GM23338 (cell line): ENCODE results near the gene MYLK4. TPM values are rescaled to one million over a fixed set of nuclear protein-coding genes. Genes with fewer than 3 reads are reported as not detected.

ENCODE experiments used
- ATAC-seq: fragments of 200-7000 bp; cut with Tn5 transposase; 3 replicates; pipeline ENCODE4 v1.9.1; 2020
- DNase-seq: peaks from one replicate; pipeline ENCODE4 v3.0.0-alpha.2; 2015; ENCODE audit warnings: low spot score
- H2AFZ ChIP-seq: fragments of 200-600 bp; sonication (generic); 2 replicates; pipeline ENCODE4 v1.8.0; 2016; ENCODE audit warnings: antibody characterized with exemption, mild to moderate bottlenecking, moderate library complexity
- H3F3A ChIP-seq: fragments of 200-600 bp; sonication (generic); replicated peaks from 2 replicates; pipeline ENCODE4 v1.8.0; 2017; ENCODE audit warnings: antibody characterized with exemption, mixed run types, low read depth
- H3K27ac ChIP-seq: fragments of 200-600 bp; sonication (generic); 2 replicates; pipeline ENCODE4 v1.6.1; 2016; ENCODE audit warnings: low read depth
- H3K27me3 ChIP-seq: fragments of 200-600 bp; sonication (generic); 2 replicates; pipeline ENCODE4 v1.8.0; 2016; ENCODE audit warnings: mild to moderate bottlenecking, mixed run types, moderate library complexity; ENCODE audit not compliant: insufficient read depth
- H3K36me3 ChIP-seq: fragments of 200-600 bp; sonication (generic); 2 replicates; pipeline ENCODE4 v1.8.0; 2016; ENCODE audit warnings: mild to moderate bottlenecking; ENCODE audit not compliant: insufficient read depth
- H3K4me1 ChIP-seq: fragments of 200-600 bp; sonication (generic); 2 replicates; pipeline ENCODE4 v1.8.0; 2016; ENCODE audit warnings: mild to moderate bottlenecking, moderate library complexity; ENCODE audit not compliant: insufficient read depth
- H3K4me2 ChIP-seq: fragments of 200-600 bp; sonication (generic); 2 replicates; pipeline ENCODE4 v1.7.1; 2017; ENCODE audit warnings: mixed run types
- H3K4me3 ChIP-seq: fragments of 200-600 bp; sonication (generic); 2 replicates; pipeline ENCODE4 v1.6.1; 2016; ENCODE audit warnings: mixed run types
- H3K79me2 ChIP-seq: fragments of 200-600 bp; sonication (generic); replicated peaks from 2 replicates; pipeline ENCODE4 v1.8.0; 2017; ENCODE audit warnings: mild to moderate bottlenecking; ENCODE audit not compliant: insufficient read depth
- H3K9me2 ChIP-seq: fragments of 200-600 bp; sonication (generic); 2 replicates; pipeline ENCODE4 v1.8.0; 2017; ENCODE audit not compliant: insufficient read depth
- H4K20me1 ChIP-seq: fragments of 200-600 bp; sonication (generic); replicated peaks from 2 replicates; pipeline ENCODE4 v1.8.0; 2017; ENCODE audit warnings: mild to moderate bottlenecking; ENCODE audit not compliant: insufficient read depth
- H3K27ac Mint-ChIP-seq: 2 replicates; pipeline ENCODE4 v1.8.0; 2020; ENCODE audit warnings: inconsistent platforms, mild to moderate bottlenecking, moderate library complexity, mixed read lengths
- H3K27me3 Mint-ChIP-seq: 3 replicates; pipeline ENCODE4 v1.8.0; 2022; ENCODE audit warnings: low read depth, mild to moderate bottlenecking, moderate library complexity, mixed read lengths, inconsistent platforms; ENCODE audit not compliant: insufficient read depth, poor library complexity
- H3K36me3 Mint-ChIP-seq: 3 replicates; pipeline ENCODE4 v1.8.0; 2021; ENCODE audit warnings: low read depth, mild to moderate bottlenecking, inconsistent platforms, moderate library complexity, mixed read lengths
- H3K4me1 Mint-ChIP-seq: 3 replicates; pipeline ENCODE4 v1.8.0; 2020; ENCODE audit warnings: mild to moderate bottlenecking, inconsistent platforms, mixed read lengths
- H3K4me3 Mint-ChIP-seq: 3 replicates; pipeline ENCODE4 v1.8.0; 2021; ENCODE audit warnings: moderate library complexity, mild to moderate bottlenecking, inconsistent platforms, mixed read lengths
- H3K9me3 Mint-ChIP-seq: 3 replicates; pipeline ENCODE4 v1.8.0; 2020; ENCODE audit warnings: moderate library complexity, mild to moderate bottlenecking, inconsistent platforms, mixed read lengths
- CREB1 ChIP-seq: fragments of 250-450 bp; sonication (Bioruptor Pico); IDR thresholded peaks from 2 replicates; pipeline ENCODE4 v1.5.0; 2020; ENCODE audit warnings: low read depth, mild to moderate bottlenecking, moderate library complexity
- CTCF ChIP-seq, 2 experiments: fragments of 200-600 bp in 1 of 2; sonication (generic) in 1 of 2; conservative IDR thresholded peaks; 2 replicates each; pipeline versions ENCODE4 v1.5.1 to v1.6.1; 2016 to 2017; ENCODE audit warnings: antibody characterized with exemption in 2 of 2, low read depth in 2 of 2, mild to moderate bottlenecking in 2 of 2, moderate library complexity in 1 of 2
- ETS1 ChIP-seq: IDR thresholded peaks from 2 replicates; pipeline ENCODE4 v1.6.1; 2016; ENCODE audit warnings: antibody characterized with exemption
- EZH2 ChIP-seq: fragments of 200-600 bp; sonication (generic); IDR thresholded peaks from one replicate; pipeline ENCODE4 v1.8.0; 2017; ENCODE audit warnings: antibody characterized with exemption, mild to moderate bottlenecking, low read depth; ENCODE audit not compliant: unreplicated experiment
- EZH2phosphoT487 ChIP-seq: fragments of 200-600 bp; sonication (generic); IDR thresholded peaks from one replicate; pipeline ENCODE4 v1.8.1; 2018; ENCODE audit warnings: antibody characterized with exemption; ENCODE audit not compliant: unreplicated experiment
- JUNB ChIP-seq: IDR thresholded peaks from one replicate; pipeline ENCODE4 v1.6.1; 2016; ENCODE audit warnings: antibody characterized with exemption; ENCODE audit not compliant: unreplicated experiment
- NANOG ChIP-seq: IDR thresholded peaks from 2 replicates; pipeline ENCODE4 v1.6.1; 2016; ENCODE audit warnings: antibody characterized with exemption, borderline replicate concordance
- POLR2AphosphoS5 ChIP-seq: IDR thresholded peaks from 2 replicates; pipeline ENCODE4 v1.6.1; 2016; ENCODE audit warnings: antibody characterized with exemption, low read depth
- REST ChIP-seq: IDR thresholded peaks from one replicate; pipeline ENCODE4 v1.6.1; 2018; ENCODE audit warnings: antibody characterized with exemption; ENCODE audit not compliant: unreplicated experiment
- ZNF331 ChIP-seq: fragments of 250-450 bp; sonication (Bioruptor Pico); IDR thresholded peaks from 2 replicates; pipeline ENCODE4 v1.5.0; 2020; ENCODE audit warnings: low read depth, mild to moderate bottlenecking, moderate library complexity
- ZNF462 ChIP-seq: fragments of 250-450 bp; sonication (Bioruptor Pico); IDR thresholded peaks from 2 replicates; pipeline ENCODE4 v1.5.0; 2020; ENCODE audit warnings: mild to moderate bottlenecking, moderate library complexity
- polyA plus RNA-seq: library from polyadenylated mRNA; unstranded; fragments of >200 nt; fragmentation: Nextera tagmentation; extraction: Ambion mirVana; gene quantifications from 2 replicates; pipeline ENCODE4 v1.2.1, GENCODE V29; 2016
- total RNA-seq: library from RNA; depleted of rRNA; stranded (reverse); fragments of >200 nt; shearing (Covaris generic); gene quantifications from 2 replicates; pipeline ENCODE4 v1.2.3, GENCODE V29; 2014

MYLK4 gene
- total and polyA plus RNA-seq, 2 experiments from 2014 or later, result 0.03 to 0.17 TPM

- Histone ChIP-seq H2AFZ (no peak overlapping the region), H3F3A (no peaks in the 10 kb centered on the region), H3K9me2 (no peaks in the 10 kb centered on the region), H3K79me2 (no peaks in the 10 kb centered on the region), H3K4me2 (no peak overlapping the region), H3K27ac (no peak overlapping the region), H3K36me3 (no peaks in the 10 kb centered on the region), H4K20me1 (no peaks in the 10 kb centered on the region), H3K4me3 (no peak overlapping the region), H3K27me3 (no peaks in the 10 kb centered on the region), H3K4me1 (no peaks in the 10 kb centered on the region)
- H3K9me3 Mint-ChIP-seq, result no peaks in the 10 kb centered on the region
- no peak overlapping the region for H3K4me3 Mint-ChIP-seq
- peaks cover 2% of the 10 kb centered on the region; the same call in 2 of the 3 replicates for H3K4me1 Mint-ChIP-seq
- H3K27ac Mint-ChIP-seq, result no peak overlapping the region
- ATAC-seq (no peak), DNase-seq (no peak)
- H3K36me3 Mint-ChIP-seq, result no peaks in the 10 kb centered on the region
- TF ChIP-seq CREB1 (CRISPR knock-in tag) (no peak), JUNB (no peak), EZH2phosphoT487 (no peak), ZNF462 (CRISPR knock-in tag) (no peak), CTCF (conservative IDR thresholded peaks at IDR 0.05; ENCODE audit: low read depth in 2 of 2) (no peak), EZH2 (no peak), ETS1 (no peak), NANOG (no peak), POLR2AphosphoS5 (no peak), REST (no peak), ZNF331 (CRISPR knock-in tag) (no peak)
- peaks cover 2% of the 10 kb centered on the region for H3K27me3 Mint-ChIP-seq
Observed at GRCh38 chr6:2752477-2753109, 1.9 kb upstream of the MYLK4 start.
